Measurements from ENCODE around the gene TMEM204. TPM values are rescaled to one million over a fixed set of nuclear protein-coding genes. Genes with fewer than 3 reads are reported as not detected.
"Not testable (repeated sequence)": the region's sequence is repeated elsewhere in the genome, so short reads cannot be mapped to it uniquely, and the experiment has no call there.

Gene TMEM204
- total RNA-seq, 2 donors from 2014 or later = 15.7 to 16.7 TPM

- H3K27ac Mint-ChIP-seq = no peak overlapping the region
- H3K4me3 Mint-ChIP-seq = no peak overlapping the region
- no peaks in the 10 kb centered on the region for H3K36me3 Mint-ChIP-seq (ENCODE audit: insufficient read depth in 2 of 2)
- ATAC-seq (replicated peaks in 1 of 2) (no peak), DNase-seq (no peak)
- H3K27me3 Mint-ChIP-seq (ENCODE audit: low read depth) = no peaks in the 10 kb centered on the region
- H3K9me3 Mint-ChIP-seq = no peaks in the 10 kb centered on the region
- H3K4me1 Mint-ChIP-seq (ENCODE audit: low read depth) = no peaks in the 10 kb centered on the region
These were observed 59.0 kb downstream of the TMEM204 start for GRCh38 chr16:1592446-1592845.

- not testable (repeated sequence) for H3K9me3 Mint-ChIP-seq; DNase-seq; H3K27ac Mint-ChIP-seq; H3K4me1 Mint-ChIP-seq (ENCODE audit: low read depth); H3K36me3 Mint-ChIP-seq (ENCODE audit: insufficient read depth in 2 of 2); ATAC-seq (replicated peaks in 1 of 2); H3K4me3 Mint-ChIP-seq; H3K27me3 Mint-ChIP-seq (ENCODE audit: low read depth)
These were observed 62.0 kb downstream of the TMEM204 start for GRCh38 chr16:1595511-1595910.

GRCh38 chr16:1596516-1596915, 63.0 kb downstream of the TMEM204 start:
- ATAC-seq (replicated peaks in 1 of 2) (no peak), DNase-seq (no peak)
- Mint-ChIP-seq H3K36me3 (ENCODE audit: insufficient read depth in 2 of 2) (no peaks in the 10 kb centered on the region), H3K4me1 (ENCODE audit: low read depth) (no peaks in the 10 kb centered on the region), H3K9me3 (no peaks in the 10 kb centered on the region), H3K27me3 (ENCODE audit: low read depth) (no peaks in the 10 kb centered on the region), H3K27ac (no peak overlapping the region), H3K4me3 (no peak overlapping the region)

- no peak overlapping the region for H3K27ac Mint-ChIP-seq
- no peaks in the 10 kb centered on the region for H3K4me1 Mint-ChIP-seq (ENCODE audit: low read depth)
- H3K27me3 Mint-ChIP-seq (ENCODE audit: low read depth) = no peaks in the 10 kb centered on the region
- H3K36me3 Mint-ChIP-seq (ENCODE audit: insufficient read depth in 2 of 2) = no peaks in the 10 kb centered on the region
- no peak for ATAC-seq (replicated peaks in 1 of 2)
- no peaks in the 10 kb centered on the region for H3K9me3 Mint-ChIP-seq
- DNase-seq = no peak
- no peak overlapping the region for H3K4me3 Mint-ChIP-seq
These were observed 63.7 kb downstream of the TMEM204 start for GRCh38 chr16:1597154-1597553.

- H3K27ac Mint-ChIP-seq = no peak overlapping the region
These were observed 67.6 kb downstream of the TMEM204 start for GRCh38 chr16:1601031-1601430.

GRCh38 chr16:1601489-1601888, 68.0 kb downstream of the TMEM204 start:
- no peaks in the 10 kb centered on the region for H3K9me3 Mint-ChIP-seq
- no peak overlapping the region for H3K27ac Mint-ChIP-seq
- no peak overlapping the region for H3K4me3 Mint-ChIP-seq
- no peaks in the 10 kb centered on the region for H3K4me1 Mint-ChIP-seq (ENCODE audit: low read depth)
- ATAC-seq (replicated peaks in 1 of 2) = no peak
- no peaks in the 10 kb centered on the region for H3K36me3 Mint-ChIP-seq (ENCODE audit: insufficient read depth in 2 of 2)
- no peaks in the 10 kb centered on the region for H3K27me3 Mint-ChIP-seq (ENCODE audit: low read depth)
- DNase-seq = no peak

More at GRCh38 chr16:1601031-1601430, 67.6 kb downstream of the TMEM204 start:
- ATAC-seq (replicated peaks in 1 of 2) (no peak), DNase-seq (no peak)
- H3K9me3 Mint-ChIP-seq = no peaks in the 10 kb centered on the region
- H3K27me3 Mint-ChIP-seq (ENCODE audit: low read depth) = no peaks in the 10 kb centered on the region
- no peak overlapping the region for H3K4me3 Mint-ChIP-seq
- no peaks in the 10 kb centered on the region for H3K4me1 Mint-ChIP-seq (ENCODE audit: low read depth)
- H3K36me3 Mint-ChIP-seq (ENCODE audit: insufficient read depth in 2 of 2) = no peaks in the 10 kb centered on the region

- Mint-ChIP-seq H3K36me3 (ENCODE audit: insufficient read depth in 2 of 2) (no peaks in the 10 kb centered on the region), H3K27ac (no peak overlapping the region), H3K27me3 (ENCODE audit: low read depth) (no peaks in the 10 kb centered on the region), H3K4me1 (ENCODE audit: low read depth) (no peaks in the 10 kb centered on the region), H3K4me3 (no peak overlapping the region), H3K9me3 (no peaks in the 10 kb centered on the region)
- ATAC-seq (replicated peaks in 1 of 2) (no peak), DNase-seq (no peak)
These were observed 68.8 kb downstream of the TMEM204 start for GRCh38 chr16:1602285-1602684.

Other genes with a start within 250 kb of the TMEM204 start
- 100 to 1,000 TPM; 225 to 231 TPM for gene UBE2I, start 224.0 kb upstream of the TMEM204 start, total RNA-seq
- 1 to 10 TPM in 1 of 2 donors, under 1 TPM in 1; 0.26 to 1.1 TPM for gene BAIAP3, start 200.0 kb upstream of the TMEM204 start, total RNA-seq
- gene TSR3, start 181.8 kb upstream of the TMEM204 start, total RNA-seq = 10 to 100 TPM; 39.1 to 44.8 TPM
- gene GNPTG, start 181.7 kb upstream of the TMEM204 start, total RNA-seq = 10 to 100 TPM; 22.1 to 23.8 TPM
- gene UNKL, start 119.0 kb upstream of the TMEM204 start, total RNA-seq = 10 to 100 TPM; 51.1 to 69.5 TPM
- 10 to 100 TPM; 14.5 to 17.9 TPM for gene UQCC4, start 112.9 kb upstream of the TMEM204 start, total RNA-seq
- gene PERCC1, start 102.6 kb upstream of the TMEM204 start, total RNA-seq = under 1 TPM in 1 of 2 donors, not detected in 1; 0.81 TPM
- gene CCDC154, start 89.1 kb upstream of the TMEM204 start, total RNA-seq = 1 to 10 TPM; 2.7 to 3.4 TPM
- gene CLCN7, start 58.6 kb upstream of the TMEM204 start, total RNA-seq = 10 to 100 TPM; 53.7 to 55.1 TPM
- gene PTX4, start 44.7 kb upstream of the TMEM204 start, total RNA-seq = not detected
- gene TELO2, start 40.3 kb upstream of the TMEM204 start, total RNA-seq = 10 to 100 TPM; 28.6 to 34.7 TPM
- 10 to 100 TPM; 13.7 to 16.1 TPM for gene IFT140, start 78.4 kb downstream of the TMEM204 start, total RNA-seq
- gene CRAMP1, start 78.7 kb downstream of the TMEM204 start, total RNA-seq = 10 to 100 TPM; 28.3 to 30.1 TPM
- 10 to 100 TPM; 54.1 to 62.7 TPM for gene JPT2, start 144.6 kb downstream of the TMEM204 start, total RNA-seq
- 100 to 1,000 TPM in 1 of 2 donors, 10 to 100 TPM in 1; 92.7 to 118 TPM for gene MAPK8IP3, start 172.5 kb downstream of the TMEM204 start, total RNA-seq
- gene NME3, start 237.9 kb downstream of the TMEM204 start, total RNA-seq = 10 to 100 TPM; 55.0 to 56.1 TPM
- gene EME2, start 239.1 kb downstream of the TMEM204 start, total RNA-seq = 10 to 100 TPM; 14.4 to 18.6 TPM
- gene MRPS34, start 239.5 kb downstream of the TMEM204 start, total RNA-seq = 100 to 1,000 TPM in 1 of 2 donors, 10 to 100 TPM in 1; 86.0 to 123 TPM
- gene SPSB3, start 248.9 kb downstream of the TMEM204 start, total RNA-seq = 10 to 100 TPM; 37.1 to 40.1 TPM
- 10 to 100 TPM; 47.8 to 50.1 TPM for gene NUBP2, start 249.3 kb downstream of the TMEM204 start, total RNA-seq